Nephron (organoid): Measurements from ENCODE around the gene MICU2.
A peak's percentile ranks its signal among the peaks of the same experiment; 100 is the strongest.

Experiments used
- H3K27ac Mint-ChIP-seq, 3 experiments: 2 replicates each; pipeline ENCODE4 v1.8.0; 2020; ENCODE audit warnings: mixed read lengths in 3 of 3, mild to moderate bottlenecking in 2 of 3, moderate library complexity in 1 of 3
- H3K27me3 Mint-ChIP-seq: 2 replicates; pipeline ENCODE4 v1.8.0; 2021; ENCODE audit warnings: low read depth, mild to moderate bottlenecking, moderate library complexity, mixed read lengths
- H3K36me3 Mint-ChIP-seq: 2 replicates; pipeline ENCODE4 v1.8.0; 2020; ENCODE audit warnings: low read depth, mixed read lengths
- H3K4me1 Mint-ChIP-seq: 2 replicates; pipeline ENCODE4 v1.8.0; 2020; ENCODE audit warnings: mixed read lengths
- H3K4me3 Mint-ChIP-seq, 3 experiments: 2 replicates each; pipeline ENCODE4 v1.8.0; 2020; ENCODE audit warnings: mild to moderate bottlenecking in 3 of 3, mixed read lengths in 3 of 3, moderate library complexity in 2 of 3
- H3K9me3 Mint-ChIP-seq: 2 replicates; pipeline ENCODE4 v1.8.0; 2020; ENCODE audit warnings: mixed read lengths
- CTCF ChIP-seq, 3 experiments: fragments of 200-600 bp; sonication (generic); IDR thresholded peaks; one replicate each; pipeline ENCODE4 v1.5.0; 2021; ENCODE audit warnings: antibody characterized with exemption in 3 of 3; ENCODE audit not compliant: unreplicated experiment in 3 of 3

Gene MICU2

GRCh38 chr13:21603531-21604448, at the start of gene MICU2:
Gene MICU2 (minus strand): TSS chr13:21604170. CDS start chr13:21604148, 22 bp downstream.
- Mint-ChIP-seq H3K36me3 (peaks cover 21% of the 10 kb centered on the region), H3K27me3 (peaks cover 3% of the 10 kb centered on the region), H3K9me3 (no peaks in the 10 kb centered on the region), H3K27ac (peak within 1 kb of the TSS; percentile 86 to 97 (median 96)), H3K4me1 (peaks cover 54% of the 10 kb centered on the region), H3K4me3 (peak within 1 kb of the TSS; percentile 87 to 96 (median 93))
- no peak for TF ChIP-seq CTCF (IDR thresholded peaks at IDR 0.05; ENCODE audit: unreplicated experiment in 3 of 3)

- H3K27me3 Mint-ChIP-seq, result peaks cover 6% of the 10 kb centered on the region
- no peak overlapping the region for H3K27ac Mint-ChIP-seq
- TF ChIP-seq CTCF (IDR thresholded peaks at IDR 0.05; ENCODE audit: unreplicated experiment in 3 of 3), result no peak
- no peaks in the 10 kb centered on the region for H3K36me3 Mint-ChIP-seq
- peaks cover 6% of the 10 kb centered on the region for H3K9me3 Mint-ChIP-seq
- no peak overlapping the region for H3K4me3 Mint-ChIP-seq
- H3K4me1 Mint-ChIP-seq, result peaks cover 19% of the 10 kb centered on the region
These were observed 37.7 kb upstream of the MICU2 start for GRCh38 chr13:21641629-21642028.

GRCh38 chr13:21639561-21639960, 35.6 kb upstream of the MICU2 start:
- TF ChIP-seq CTCF (IDR thresholded peaks at IDR 0.05; ENCODE audit: unreplicated experiment in 3 of 3), result no peak
- H3K36me3 Mint-ChIP-seq, result no peaks in the 10 kb centered on the region
- peaks cover 6% of the 10 kb centered on the region for H3K9me3 Mint-ChIP-seq
- H3K27me3 Mint-ChIP-seq, result peaks cover 6% of the 10 kb centered on the region
- no peak overlapping the region for H3K4me3 Mint-ChIP-seq
- peak overlapping the region in 1 of 3 experiments; percentile 18 for H3K27ac Mint-ChIP-seq
- H3K4me1 Mint-ChIP-seq, result peaks cover 19% of the 10 kb centered on the region

- no peak overlapping the region for H3K4me3 Mint-ChIP-seq
- H3K36me3 Mint-ChIP-seq, result no peaks in the 10 kb centered on the region
- peaks cover 6% of the 10 kb centered on the region for H3K9me3 Mint-ChIP-seq
- H3K27me3 Mint-ChIP-seq, result peaks cover 6% of the 10 kb centered on the region
- peak overlapping the region in 2 of 3 experiments; percentile 35 to 51 for H3K27ac Mint-ChIP-seq
- peaks cover 19% of the 10 kb centered on the region for H3K4me1 Mint-ChIP-seq
- TF ChIP-seq CTCF (IDR thresholded peaks at IDR 0.05; ENCODE audit: unreplicated experiment in 3 of 3), result peak; percentile 74 to 84 (median 82)
These were observed 34.6 kb upstream of the MICU2 start for GRCh38 chr13:21638319-21639282.

GRCh38 chr13:21637296-21637695, 33.3 kb upstream of the MICU2 start:
- H3K4me1 Mint-ChIP-seq, result peaks cover 19% of the 10 kb centered on the region

More at GRCh38 chr13:21637296-21637695, 33.3 kb upstream of the MICU2 start:
- Mint-ChIP-seq H3K27ac (no peak overlapping the region), H3K4me3 (no peak overlapping the region), H3K27me3 (peaks cover 6% of the 10 kb centered on the region), H3K36me3 (no peaks in the 10 kb centered on the region), H3K9me3 (peaks cover 2% of the 10 kb centered on the region)
- TF ChIP-seq CTCF (IDR thresholded peaks at IDR 0.05; ENCODE audit: unreplicated experiment in 3 of 3), result no peak
